Parietal lobe (tissue), 1 donor: ENCODE results near the gene ADIPOQ. TPM values are rescaled to one million over a fixed set of nuclear protein-coding genes. Genes with fewer than 3 reads are reported as not detected.

Experiments used
- total RNA-seq: library from RNA; depleted of rRNA; stranded (reverse); fragments of >200 nt; gene quantifications from one replicate; pipeline ENCODE4 v1.2.3, GENCODE V29; 2014

Gene ADIPOQ
- not detected for total RNA-seq

GRCh38 chr3:186842426-186843038, at the start of gene ADIPOQ:
ADIPOQ (plus strand) TSS chr3:186842710; CDS start chr3:186853059, 10,349 bp downstream.

GRCh38 chr3:186806089-186807055, 36.1 kb upstream of the ADIPOQ start, which contains the start of gene RFC4:
RFC4 (minus strand) TSS chr3:186806482; CDS start chr3:186804713, 1,769 bp downstream.

Other genes with a start within 250 kb of the ADIPOQ start
- 0.63 TPM for gene AHSG, start 229.7 kb upstream of the ADIPOQ start, total RNA-seq
- gene FETUB, start 202.3 kb upstream of the ADIPOQ start, total RNA-seq = not detected
- not detected for gene HRG, start 176.7 kb upstream of the ADIPOQ start, total RNA-seq
- gene KNG1, start 125.4 kb upstream of the ADIPOQ start, total RNA-seq = not detected
- 1,078 TPM for gene EIF4A2, start 59.1 kb upstream of the ADIPOQ start, total RNA-seq
- gene RFC4, start 36.2 kb upstream of the ADIPOQ start, total RNA-seq = 37.6 TPM
- gene ST6GAL1, start 87.8 kb downstream of the ADIPOQ start, total RNA-seq = 110 TPM